Stimulated activated naive CD8-positive, alpha-beta T cell treated with anti-CD3 and anti-CD28 coated beads, Interleukin-15, Interleukin-2, amounts not matched to agents 100 ng/mL and 50 ng/mL, for 24 hours (primary cell): ENCODE data around the gene COPS9.

Source experiments
- H3K27ac Mint-ChIP-seq: one replicate; pipeline ENCODE4 v1.8.0; 2021; ENCODE audit warnings: mild to moderate bottlenecking, mixed read lengths
- H3K27me3 Mint-ChIP-seq: one replicate; pipeline ENCODE4 v1.8.0; 2021; ENCODE audit warnings: mixed read lengths
- H3K36me3 Mint-ChIP-seq: one replicate; pipeline ENCODE4 v1.8.0; 2021; ENCODE audit warnings: low read depth, mixed read lengths
- H3K4me1 Mint-ChIP-seq: one replicate; pipeline ENCODE4 v1.8.0; 2021; ENCODE audit warnings: low read depth, mixed read lengths
- H3K4me3 Mint-ChIP-seq: one replicate; pipeline ENCODE4 v1.8.0; 2021; ENCODE audit warnings: mild to moderate bottlenecking, mixed read lengths
- H3K9me3 Mint-ChIP-seq: one replicate; pipeline ENCODE4 v1.8.0; 2021; ENCODE audit warnings: mixed read lengths

The COPS9 gene

DNA sequence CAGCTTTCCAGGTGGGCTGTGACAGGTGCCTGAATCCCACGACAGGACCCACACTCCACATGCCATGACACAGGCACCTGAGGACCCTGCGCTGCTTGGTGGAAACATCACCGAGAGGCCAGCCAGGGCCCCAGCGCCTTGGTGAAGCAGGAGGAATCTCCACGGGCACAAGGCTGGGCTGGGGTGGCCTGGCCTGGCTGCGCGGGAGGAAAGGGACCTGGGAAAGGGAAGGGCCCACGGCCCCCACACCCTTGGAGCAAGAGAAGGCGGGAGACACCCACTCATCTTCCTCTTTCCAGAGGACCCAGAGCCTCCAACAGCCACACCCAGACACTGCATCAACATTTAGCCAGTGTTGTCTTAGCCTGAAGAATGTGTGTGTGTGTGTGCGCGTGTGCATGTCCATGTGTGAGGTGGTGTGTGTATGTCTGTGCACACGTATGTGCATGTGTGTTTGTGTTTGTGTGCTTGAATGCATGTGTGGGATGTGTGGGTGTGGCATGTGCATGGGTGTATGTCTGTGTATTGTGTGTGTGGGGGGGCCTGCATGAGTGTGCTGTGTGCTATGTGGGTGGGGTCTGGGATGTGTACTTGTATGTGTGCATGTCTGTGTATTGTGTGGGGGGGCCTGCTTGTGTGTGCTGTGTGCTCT is 10.6 kb upstream of the COPS9 start:
- Mint-ChIP-seq H3K4me1 (no peaks in the 10 kb centered on the region), H3K4me3 (no peak overlapping the region), H3K27ac (no peak overlapping the region), H3K27me3 (peaks cover 7% of the 10 kb centered on the region), H3K9me3 (no peaks in the 10 kb centered on the region), H3K36me3 (no peaks in the 10 kb centered on the region)

DNA sequence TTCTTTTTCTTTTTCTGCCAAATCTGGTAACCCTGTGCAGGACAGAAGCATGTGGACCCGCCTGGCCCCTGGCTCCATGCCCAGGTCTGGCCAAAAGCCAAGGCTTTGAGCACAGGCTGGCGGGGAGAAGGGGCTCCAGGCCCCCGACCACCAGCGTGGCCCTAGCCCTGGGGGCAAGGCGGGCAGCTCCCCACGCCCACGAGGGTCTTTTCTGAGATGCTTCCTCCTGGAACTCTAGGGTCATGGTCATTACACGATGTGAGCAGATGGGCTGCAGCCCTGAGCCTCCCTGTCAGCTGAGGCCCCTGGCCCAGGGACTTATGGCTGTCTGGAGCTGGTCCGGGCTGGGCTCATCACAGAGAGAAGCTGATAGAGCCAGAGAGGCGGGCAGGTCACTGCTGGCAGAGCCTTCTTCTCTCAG is 10.0 kb upstream of the COPS9 start:
- no peak overlapping the region for H3K27ac Mint-ChIP-seq
- H3K36me3 Mint-ChIP-seq: no peaks in the 10 kb centered on the region

DNA sequence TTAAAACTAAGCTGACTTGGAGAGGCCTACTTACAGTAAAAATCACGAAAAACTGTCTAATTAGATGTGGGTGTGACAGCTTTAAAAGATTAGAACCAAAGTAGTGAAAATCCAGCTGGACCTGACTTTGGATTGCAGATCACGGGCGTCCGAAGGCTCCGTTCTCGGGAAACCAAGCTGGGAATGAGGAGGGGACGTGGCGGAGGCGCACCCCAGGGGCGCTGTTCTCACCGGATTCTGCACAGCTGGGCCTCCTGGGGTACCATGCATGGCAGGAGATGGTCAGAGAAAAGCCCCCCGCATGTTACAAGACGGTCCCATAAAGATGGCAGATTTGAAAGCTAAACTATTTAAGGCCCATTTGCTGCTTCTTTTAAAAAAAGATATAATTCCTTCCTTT is 9.4 kb upstream of the COPS9 start:
- H3K9me3 Mint-ChIP-seq: no peaks in the 10 kb centered on the region

More for the DNA sequence above, 10.0 kb upstream of the COPS9 start:
- Mint-ChIP-seq H3K27me3 (peaks cover 3% of the 10 kb centered on the region), H3K4me3 (no peak overlapping the region), H3K9me3 (no peaks in the 10 kb centered on the region), H3K4me1 (no peaks in the 10 kb centered on the region)

DNA sequence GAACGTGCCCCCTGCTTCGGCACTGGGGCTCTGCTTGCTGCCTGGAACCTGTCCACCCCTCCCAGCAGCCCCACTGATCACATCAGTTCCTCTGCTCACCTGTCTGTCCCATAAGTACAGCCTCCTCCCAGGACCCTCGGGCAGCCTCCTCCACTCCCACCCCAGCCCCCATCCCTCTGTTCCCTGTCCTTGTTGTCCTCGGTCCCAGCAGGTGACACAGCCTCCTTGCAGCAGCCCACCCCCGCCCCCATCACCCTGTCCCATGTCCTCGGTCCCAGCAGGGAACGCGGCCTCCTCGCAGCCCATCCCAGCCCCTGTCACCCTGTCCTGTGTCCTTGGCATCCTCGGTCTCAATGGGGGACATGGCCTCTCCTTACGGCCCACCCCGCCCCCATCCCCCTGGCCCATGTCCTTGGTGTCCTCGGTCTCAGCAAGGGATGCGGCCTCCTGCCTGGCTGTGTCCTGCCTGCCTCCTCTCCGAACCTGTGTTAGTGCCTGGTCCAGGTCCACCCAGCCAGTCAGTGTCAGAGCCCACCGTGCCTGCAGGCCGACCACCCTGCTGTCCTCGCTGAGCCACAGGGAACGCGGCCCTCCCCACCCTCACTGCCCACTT is 8.7 kb upstream of the COPS9 start:
- H3K36me3 Mint-ChIP-seq: no peaks in the 10 kb centered on the region
- H3K27ac Mint-ChIP-seq: no peak overlapping the region
- H3K4me1 Mint-ChIP-seq: no peaks in the 10 kb centered on the region
- no peaks in the 10 kb centered on the region for H3K27me3 Mint-ChIP-seq
- H3K4me3 Mint-ChIP-seq: no peak overlapping the region
- no peaks in the 10 kb centered on the region for H3K9me3 Mint-ChIP-seq

More for the DNA sequence above, 9.4 kb upstream of the COPS9 start:
- peaks cover 3% of the 10 kb centered on the region for H3K27me3 Mint-ChIP-seq
- H3K4me3 Mint-ChIP-seq: no peak overlapping the region
- no peaks in the 10 kb centered on the region for H3K36me3 Mint-ChIP-seq
- no peaks in the 10 kb centered on the region for H3K4me1 Mint-ChIP-seq
- no peak overlapping the region for H3K27ac Mint-ChIP-seq

DNA sequence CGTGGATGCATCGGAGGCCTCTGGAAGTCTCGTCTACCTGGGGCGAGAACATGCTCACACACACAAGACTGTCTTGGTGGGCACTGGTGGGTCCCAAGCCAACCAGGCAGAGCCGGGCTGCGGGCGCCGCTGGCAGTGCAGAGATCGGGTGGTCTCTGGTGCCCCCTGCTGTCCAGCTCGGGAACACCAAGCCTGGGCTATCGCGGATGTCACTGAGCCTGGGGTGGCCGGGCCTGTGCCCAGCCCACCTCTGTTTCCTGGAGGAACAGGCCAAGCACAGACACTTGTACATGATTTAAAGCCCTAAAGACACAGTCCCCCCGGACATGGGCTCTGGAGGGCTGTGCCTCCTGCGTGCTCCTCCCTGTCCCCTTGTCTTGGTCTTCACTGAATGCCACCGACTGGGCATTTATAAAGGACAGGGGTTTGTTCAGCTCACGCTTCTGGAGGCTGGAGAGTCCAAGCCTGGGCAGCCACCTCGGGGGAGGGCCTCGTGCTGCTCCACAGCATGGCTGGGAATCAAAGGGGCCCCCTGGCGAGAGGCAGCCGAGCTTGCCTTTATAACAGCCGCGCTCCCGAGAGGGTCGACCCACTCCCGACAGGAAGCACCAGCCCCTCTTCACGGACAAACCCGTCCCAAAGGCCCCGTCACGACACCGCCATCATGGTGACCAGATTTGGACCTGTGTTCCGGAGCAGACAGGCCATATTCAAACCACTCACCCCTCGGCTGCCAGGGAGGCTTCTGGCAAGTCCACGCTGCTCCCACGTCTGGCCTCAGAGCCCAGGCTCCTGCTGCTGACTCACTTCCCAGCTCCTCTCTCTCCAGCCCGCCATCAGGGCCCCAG is 7.9 kb upstream of the COPS9 start:
- H3K36me3 Mint-ChIP-seq: no peaks in the 10 kb centered on the region
- no peaks in the 10 kb centered on the region for H3K9me3 Mint-ChIP-seq
- H3K27ac Mint-ChIP-seq: no peak overlapping the region
- no peaks in the 10 kb centered on the region for H3K4me1 Mint-ChIP-seq
- H3K4me3 Mint-ChIP-seq: no peak overlapping the region
- H3K27me3 Mint-ChIP-seq: no peaks in the 10 kb centered on the region

DNA sequence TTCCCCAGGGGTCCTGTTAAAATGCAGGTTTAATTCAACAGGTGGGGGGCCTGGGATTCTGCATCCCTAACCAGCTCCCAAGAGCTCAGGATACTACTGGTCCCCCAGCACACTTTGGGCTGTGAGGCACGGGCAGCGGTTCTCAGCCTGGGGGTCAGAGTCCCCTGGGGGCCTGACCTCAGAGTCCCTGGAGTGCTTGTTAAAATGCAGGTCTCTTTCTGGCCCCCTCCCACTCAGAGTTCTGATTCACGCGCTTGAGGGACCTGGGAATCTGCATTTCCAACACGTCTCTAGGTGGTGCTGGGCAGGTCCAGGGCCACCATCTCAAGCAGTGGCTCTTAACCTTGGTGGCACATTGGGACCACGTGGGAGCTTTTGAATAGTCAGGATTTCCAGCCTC is 7.2 kb upstream of the COPS9 start:
- Mint-ChIP-seq H3K36me3 (no peaks in the 10 kb centered on the region), H3K9me3 (no peaks in the 10 kb centered on the region), H3K4me1 (no peaks in the 10 kb centered on the region), H3K27me3 (no peaks in the 10 kb centered on the region), H3K4me3 (no peak overlapping the region), H3K27ac (no peak overlapping the region)

DNA sequence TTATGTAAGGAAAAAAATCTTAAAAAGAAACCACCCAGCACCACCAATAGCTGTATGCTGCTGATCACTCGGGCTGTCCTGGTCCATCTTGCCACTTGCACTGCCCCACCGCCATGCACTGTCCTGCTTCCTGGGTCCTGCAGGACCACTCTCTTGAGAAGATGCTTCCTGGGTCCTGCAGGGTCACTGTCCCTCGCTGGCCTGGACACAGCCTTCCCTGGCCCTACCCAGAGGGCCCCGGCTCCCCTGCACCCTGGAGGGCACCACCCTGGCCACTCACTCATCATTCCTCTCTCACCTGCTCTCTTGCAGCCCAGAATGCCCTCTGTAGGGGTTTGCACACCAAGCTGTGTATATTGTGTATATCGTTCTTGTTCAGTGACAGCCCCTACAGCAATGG is 6.8 kb upstream of the COPS9 start:
- Mint-ChIP-seq H3K27me3 (no peaks in the 10 kb centered on the region), H3K4me3 (no peak overlapping the region), H3K9me3 (no peaks in the 10 kb centered on the region), H3K27ac (no peak overlapping the region), H3K36me3 (no peaks in the 10 kb centered on the region), H3K4me1 (no peaks in the 10 kb centered on the region)

DNA sequence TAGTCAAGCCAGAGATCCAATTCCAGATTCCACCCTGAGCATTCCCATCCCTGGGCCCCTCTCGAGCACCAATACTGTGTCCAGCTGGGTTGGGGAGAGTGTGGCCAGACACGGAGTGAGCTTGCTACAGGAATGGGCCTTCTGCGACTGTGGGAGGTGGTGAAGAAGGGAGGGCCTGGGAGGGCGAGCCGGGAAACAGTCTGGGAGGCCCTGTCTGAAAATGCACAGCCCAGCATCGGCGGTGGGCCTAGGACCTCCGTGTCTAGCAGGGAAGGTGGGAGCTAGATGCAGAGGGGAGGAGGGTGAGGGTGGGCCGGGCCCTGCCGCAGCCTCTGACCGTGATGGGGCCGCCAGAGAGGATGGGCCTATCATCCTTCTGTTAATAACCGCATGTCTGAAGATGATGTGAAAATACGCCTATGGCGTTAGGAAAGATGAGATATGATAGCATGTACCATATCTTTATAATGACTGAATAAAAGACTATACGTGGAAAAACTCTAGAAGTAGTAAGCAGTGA is 6.2 kb upstream of the COPS9 start:
- no peak overlapping the region for H3K27ac Mint-ChIP-seq
- H3K36me3 Mint-ChIP-seq: no peaks in the 10 kb centered on the region
- H3K4me1 Mint-ChIP-seq: peaks cover under 1% of the 10 kb centered on the region
- H3K4me3 Mint-ChIP-seq: no peak overlapping the region
- no peaks in the 10 kb centered on the region for H3K9me3 Mint-ChIP-seq
- no peaks in the 10 kb centered on the region for H3K27me3 Mint-ChIP-seq

DNA sequence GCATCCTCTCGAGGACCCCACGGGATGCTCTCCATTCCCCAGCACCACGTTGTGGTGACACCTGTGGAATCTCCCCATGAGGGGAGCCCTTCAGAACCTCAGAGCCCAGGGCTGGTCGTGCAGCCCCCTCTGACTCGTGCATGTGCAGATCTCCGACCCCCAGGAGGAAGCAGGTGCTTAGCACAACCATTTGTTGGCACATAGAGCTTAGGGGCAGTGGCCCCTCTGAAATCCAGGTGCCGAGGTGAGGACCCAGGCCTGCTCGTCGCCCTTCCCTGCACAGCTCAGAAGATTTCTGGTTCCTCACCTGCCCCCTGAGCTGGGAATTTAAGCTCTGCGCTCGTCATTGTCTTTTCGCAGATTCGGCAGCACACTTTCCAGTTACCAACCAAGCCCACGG is 5.6 kb upstream of the COPS9 start:
- no peaks in the 10 kb centered on the region for H3K36me3 Mint-ChIP-seq
- no peak overlapping the region for H3K27ac Mint-ChIP-seq
- no peak overlapping the region for H3K4me3 Mint-ChIP-seq
- no peaks in the 10 kb centered on the region for H3K27me3 Mint-ChIP-seq
- H3K4me1 Mint-ChIP-seq: peaks cover 5% of the 10 kb centered on the region
- no peaks in the 10 kb centered on the region for H3K9me3 Mint-ChIP-seq

DNA sequence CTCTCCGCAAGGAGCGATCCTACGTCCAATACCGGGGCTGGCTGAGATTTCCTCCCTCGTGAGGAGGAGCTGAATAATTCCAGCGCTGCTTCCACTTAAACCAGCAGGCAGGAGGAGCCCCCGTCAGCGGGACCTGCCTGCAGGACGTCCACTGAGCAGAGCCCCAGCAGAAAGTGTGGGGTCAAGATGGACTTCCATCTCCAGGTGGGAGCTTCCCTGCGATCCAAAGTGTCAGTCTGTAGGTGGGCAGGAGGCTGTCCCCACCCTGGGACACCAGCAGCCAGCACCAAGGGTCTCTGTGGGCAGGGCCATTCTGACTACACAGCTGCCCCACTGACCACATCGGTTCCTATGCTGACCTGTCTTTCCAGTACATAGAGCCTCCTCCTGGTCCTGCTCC is 4.8 kb upstream of the COPS9 start:
- H3K36me3 Mint-ChIP-seq: no peaks in the 10 kb centered on the region
- H3K27ac Mint-ChIP-seq: no peak overlapping the region
- no peaks in the 10 kb centered on the region for H3K27me3 Mint-ChIP-seq
- no peaks in the 10 kb centered on the region for H3K9me3 Mint-ChIP-seq
- H3K4me3 Mint-ChIP-seq: no peak overlapping the region
- peaks cover 5% of the 10 kb centered on the region for H3K4me1 Mint-ChIP-seq

DNA sequence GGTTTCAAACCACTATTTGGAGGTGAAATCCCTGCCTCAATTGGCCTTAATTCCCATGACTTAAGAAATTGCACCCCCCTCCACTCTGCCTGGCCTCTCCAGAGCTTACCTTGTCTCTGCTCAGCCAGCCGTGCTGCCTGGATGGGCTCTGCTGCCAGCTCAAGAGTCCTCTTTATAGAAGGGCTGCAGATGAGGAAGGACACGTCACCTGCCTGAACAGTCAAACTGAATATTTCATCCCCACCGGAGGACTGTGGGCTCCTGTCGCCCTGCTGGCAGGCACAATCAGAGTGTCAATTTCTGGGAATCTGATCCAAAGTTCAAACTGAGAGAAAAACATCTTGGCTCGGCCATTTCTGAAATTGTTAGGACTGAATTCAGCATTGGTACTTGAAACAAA is 4.4 kb upstream of the COPS9 start, which contains the start of gene OTOS:
Gene OTOS (minus strand): TSS at position 148 of the 400 bp plus-strand sequence. CDS start 332 bp downstream, outside the sequence.
- Mint-ChIP-seq H3K9me3 (no peaks in the 10 kb centered on the region), H3K4me3 (no peak within 1 kb of the TSS), H3K36me3 (peaks cover under 1% of the 10 kb centered on the region), H3K27me3 (no peaks in the 10 kb centered on the region), H3K27ac (no peak within 1 kb of the TSS), H3K4me1 (peaks cover 7% of the 10 kb centered on the region)

DNA sequence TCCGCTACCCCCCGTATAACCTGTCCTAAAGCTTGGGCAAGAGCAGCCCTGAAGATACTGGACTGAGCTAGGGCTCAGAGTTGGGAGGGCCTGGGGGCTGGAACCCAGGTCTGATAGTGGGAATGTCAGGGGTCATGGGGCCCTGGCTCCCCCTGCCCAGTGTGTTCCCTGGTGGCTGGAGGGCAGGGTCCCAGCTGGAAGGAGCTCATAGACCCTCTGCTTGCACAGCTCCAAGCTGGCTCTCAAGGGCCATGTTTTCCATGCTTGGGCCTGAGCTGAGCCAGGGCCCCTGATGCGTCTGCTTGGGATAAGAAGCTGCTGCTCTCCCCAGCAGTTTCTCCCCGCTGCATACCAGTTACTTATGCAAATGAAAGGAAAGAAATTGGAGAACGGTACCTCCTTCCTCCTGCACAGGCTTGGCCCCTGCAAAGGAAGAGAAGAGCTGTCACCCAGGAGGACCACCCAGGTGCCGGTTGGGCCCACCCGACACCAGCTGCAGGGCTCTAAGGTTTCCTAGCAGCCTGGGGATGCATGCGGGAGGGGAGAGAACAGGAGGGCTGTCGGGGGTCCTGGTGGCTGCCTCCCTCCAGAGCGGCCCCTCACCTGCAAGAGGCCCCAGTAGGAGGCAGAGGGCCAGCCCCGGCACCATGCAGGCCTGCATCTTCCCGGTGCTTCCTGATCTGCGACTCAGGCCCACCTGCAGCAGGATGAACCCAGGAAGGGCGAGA is 3.7 kb upstream of the COPS9 start:
- H3K4me3 Mint-ChIP-seq: no peak overlapping the region
- H3K36me3 Mint-ChIP-seq: peaks cover 6% of the 10 kb centered on the region
- no peaks in the 10 kb centered on the region for H3K27me3 Mint-ChIP-seq
- H3K27ac Mint-ChIP-seq: no peak overlapping the region
- no peaks in the 10 kb centered on the region for H3K9me3 Mint-ChIP-seq
- H3K4me1 Mint-ChIP-seq: peaks cover 14% of the 10 kb centered on the region

DNA sequence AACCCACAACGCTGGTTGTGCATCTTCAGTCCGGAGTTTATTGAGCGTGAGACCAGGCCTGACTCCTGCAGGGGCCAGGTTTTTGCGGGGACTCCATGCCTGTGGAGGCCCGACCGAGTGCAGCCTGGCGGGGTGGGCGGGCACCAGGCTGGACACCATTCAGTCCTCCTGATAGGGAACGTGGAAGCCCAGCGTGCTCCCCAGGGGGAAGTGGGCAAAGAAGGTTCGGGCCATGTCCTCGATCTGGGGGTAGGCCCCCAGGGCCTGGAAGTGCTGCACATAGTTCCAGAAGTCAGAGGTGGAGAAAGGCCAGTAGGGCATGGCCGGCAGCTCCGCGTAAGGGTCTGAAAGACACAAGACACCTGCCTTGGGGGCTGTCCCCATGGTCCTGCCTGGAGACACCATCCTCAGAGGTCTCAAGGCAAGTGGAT is 2.9 kb upstream of the COPS9 start:
- Mint-ChIP-seq H3K9me3 (no peaks in the 10 kb centered on the region), H3K27me3 (no peaks in the 10 kb centered on the region), H3K27ac (no peak overlapping the region), H3K36me3 (peaks cover 10% of the 10 kb centered on the region), H3K4me3 (no peak overlapping the region), H3K4me1 (peaks cover 22% of the 10 kb centered on the region)

DNA sequence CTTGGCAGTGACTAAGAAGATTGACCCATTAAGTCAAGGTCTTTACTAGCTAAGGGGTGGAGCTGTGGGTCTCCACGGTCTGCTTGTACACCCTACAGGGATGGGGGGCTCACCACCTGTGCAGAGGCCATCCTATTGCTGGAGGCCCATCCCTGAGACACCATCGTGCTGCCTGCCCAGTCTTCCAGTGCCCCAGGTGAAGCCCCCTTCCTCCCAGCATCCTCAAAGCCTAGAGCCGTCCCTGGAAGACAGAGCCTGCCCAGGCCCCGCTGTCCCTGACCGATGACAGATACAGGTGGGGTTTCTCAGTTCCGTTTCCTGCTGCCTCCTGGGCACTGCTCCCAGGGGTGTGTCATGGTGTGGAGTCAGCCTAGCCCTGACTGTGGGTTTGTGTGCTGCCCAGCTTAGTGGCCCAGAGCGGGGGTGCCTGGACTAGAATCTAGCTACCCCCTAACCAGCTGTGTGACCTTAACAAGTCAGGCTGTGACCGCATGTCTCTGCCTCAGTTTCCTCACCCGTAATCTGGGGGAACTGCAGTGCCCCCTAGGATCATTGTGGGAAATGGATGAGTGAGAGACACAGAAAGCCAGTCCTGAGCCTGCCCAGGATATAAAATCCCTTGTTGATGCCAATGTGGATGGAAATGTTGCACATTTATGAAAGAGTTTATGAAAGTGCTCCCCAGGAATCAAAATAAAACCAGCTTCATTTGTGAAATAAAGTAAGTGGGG is 2.3 kb upstream of the COPS9 start:
- no peak overlapping the region for H3K4me3 Mint-ChIP-seq
- H3K27me3 Mint-ChIP-seq: no peaks in the 10 kb centered on the region
- H3K9me3 Mint-ChIP-seq: no peaks in the 10 kb centered on the region
- H3K4me1 Mint-ChIP-seq: peaks cover 25% of the 10 kb centered on the region
- peaks cover 10% of the 10 kb centered on the region for H3K36me3 Mint-ChIP-seq
- H3K27ac Mint-ChIP-seq: no peak overlapping the region
